ENCODE measurements around the gene SBNO1.
"Not testable (repeated sequence)": the region's sequence is repeated elsewhere in the genome, so short reads cannot be mapped to it uniquely, and the experiment has no call there.

The SBNO1 gene

DNA sequence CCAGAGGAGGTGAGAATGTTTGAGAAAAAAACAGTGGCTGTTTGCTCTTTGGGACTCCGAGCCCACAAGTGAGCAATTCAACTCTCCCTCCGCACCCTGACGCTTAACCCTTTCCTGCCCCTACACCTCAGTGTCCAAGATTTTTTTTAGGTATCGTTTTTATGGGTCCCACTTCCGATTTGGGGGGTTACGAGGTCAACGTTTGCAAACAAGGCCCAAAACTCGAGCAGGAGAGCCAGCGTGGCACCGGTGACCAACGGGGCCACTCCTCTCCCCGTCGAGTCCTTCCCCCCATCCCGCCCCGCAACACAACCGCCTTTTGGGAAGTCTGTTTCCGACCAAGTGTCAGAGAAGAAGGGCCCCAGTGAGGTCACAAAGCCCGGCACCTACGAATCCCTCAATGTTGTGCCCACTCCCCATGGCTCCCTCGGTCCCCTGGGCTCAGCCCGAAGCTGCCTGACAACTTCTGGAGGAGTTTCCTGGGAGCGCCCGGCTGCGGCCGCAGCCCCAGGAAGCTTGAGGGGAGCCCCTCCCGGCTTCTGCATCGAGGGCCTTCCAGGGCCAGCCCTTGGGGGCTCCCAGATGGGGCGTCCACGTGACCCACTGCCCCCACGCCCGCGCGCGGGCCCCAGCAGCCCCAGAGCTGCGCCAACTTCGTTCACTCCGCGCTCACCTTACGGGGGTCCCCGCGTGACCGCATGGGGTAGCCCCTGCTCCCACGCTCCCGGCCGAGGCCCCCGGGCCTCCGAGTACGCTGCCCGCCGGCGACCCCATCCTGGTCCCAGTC, 94.2 kb downstream of the SBNO1 start:
- DNase-seq (ENCODE audit: low read depth): no peak

DNA sequence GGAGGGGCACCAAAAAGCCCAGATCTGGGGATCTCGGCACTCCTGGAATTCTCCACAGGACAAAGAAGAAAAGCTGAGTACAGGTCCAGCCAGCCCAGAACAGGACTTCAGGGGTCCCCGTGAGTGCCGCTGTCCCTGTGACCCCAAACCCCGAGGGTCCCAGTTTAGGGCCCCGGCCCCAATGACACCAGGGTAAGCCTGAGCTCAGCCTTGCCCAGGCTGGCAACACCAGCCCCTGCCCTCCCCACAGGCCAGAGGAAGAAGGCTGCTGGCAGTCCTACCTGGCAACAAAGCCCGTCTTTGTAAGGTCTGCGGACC, 94.8 kb downstream of the SBNO1 start:
- no peak for DNase-seq (ENCODE audit: low read depth)

DNA sequence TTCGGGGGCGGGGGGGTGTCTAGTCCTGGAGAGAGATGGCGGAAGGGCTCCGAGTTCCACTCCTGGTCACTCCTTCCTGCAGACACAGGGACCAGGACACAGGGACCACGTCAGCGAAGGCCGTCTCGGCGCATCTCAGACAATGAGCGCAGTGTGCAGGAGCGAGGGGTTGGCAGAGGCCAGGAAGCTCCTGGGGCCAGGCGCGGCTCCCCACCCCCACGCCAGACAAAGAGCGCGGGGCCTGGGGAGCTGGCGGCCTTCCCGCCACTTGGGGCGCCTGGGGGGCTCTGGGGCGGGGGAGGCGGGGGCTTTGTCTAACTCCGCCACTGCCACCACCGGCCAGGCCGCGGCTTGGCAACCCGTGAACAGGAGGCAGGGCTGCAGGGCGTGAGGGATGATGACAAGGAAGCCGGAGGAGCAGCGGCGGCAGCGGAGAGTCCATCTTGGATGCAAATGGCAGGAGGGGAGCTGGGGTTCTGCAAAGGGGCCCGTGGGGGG, 95.2 kb downstream of the SBNO1 start:
- peak; percentile 52 for DNase-seq (ENCODE audit: low read depth)

DNA sequence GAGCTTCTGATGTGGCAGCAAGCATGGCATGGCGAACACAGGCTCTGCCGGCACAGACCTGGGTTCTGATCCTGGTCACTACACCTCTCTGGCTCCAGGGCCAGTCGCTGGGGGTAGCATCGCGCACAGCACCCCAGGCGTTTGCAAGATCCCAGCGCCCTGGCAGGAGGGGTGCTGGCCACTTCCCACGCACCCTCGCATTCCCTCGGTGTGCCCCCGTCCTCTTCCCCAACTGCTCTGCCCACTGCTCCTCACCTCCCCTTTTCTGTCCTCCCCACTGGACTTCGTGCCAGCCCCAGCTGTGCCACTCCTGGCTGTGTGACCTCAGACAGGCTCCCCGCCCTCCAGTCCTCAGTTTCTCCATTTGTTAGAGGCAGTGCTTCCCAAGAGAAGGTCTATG, 95.8 kb downstream of the SBNO1 start:
- no peak for DNase-seq (ENCODE audit: low read depth)

DNA sequence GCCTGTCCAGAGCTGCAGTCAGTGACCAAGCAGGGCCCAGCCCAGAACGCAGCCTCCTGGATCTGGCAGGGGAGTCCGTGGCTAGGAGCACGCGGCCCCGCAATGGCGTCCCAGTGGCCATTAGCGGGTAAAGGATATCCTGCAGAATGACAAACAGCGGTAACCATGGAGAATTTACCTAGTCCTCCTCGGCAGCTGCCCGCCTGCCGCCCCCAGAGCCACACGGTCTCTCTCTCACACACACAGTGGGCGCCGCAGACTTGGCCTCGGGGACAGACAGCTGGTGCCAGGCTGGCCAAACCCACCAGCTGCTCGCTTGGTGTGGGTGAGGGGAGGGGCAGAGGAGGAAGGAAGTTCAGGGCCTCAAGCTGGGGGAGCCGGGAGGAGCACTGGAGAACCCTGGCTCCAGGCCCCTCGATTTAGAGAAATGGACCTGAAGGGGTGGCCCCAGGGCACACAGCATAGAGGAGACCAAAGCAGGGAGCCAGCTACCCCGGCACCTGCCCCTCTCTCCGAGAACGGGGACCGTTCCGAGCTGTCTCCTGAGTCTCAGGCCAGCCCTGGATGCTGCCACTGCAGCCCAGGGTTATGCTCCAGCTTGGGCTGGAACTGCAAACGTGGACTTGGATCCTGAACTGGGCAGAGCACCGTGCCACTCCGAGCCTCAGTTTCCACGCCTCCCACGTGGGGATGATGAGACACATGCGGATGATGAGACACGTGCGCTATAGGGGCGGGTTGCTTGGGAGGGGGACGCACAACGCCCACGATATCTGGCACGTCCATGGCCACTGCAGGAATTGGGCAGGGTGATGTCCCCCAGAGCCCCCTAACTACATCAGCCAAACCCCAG, 96.4 kb downstream of the SBNO1 start:
- DNase-seq (ENCODE audit: low read depth): no peak

DNA sequence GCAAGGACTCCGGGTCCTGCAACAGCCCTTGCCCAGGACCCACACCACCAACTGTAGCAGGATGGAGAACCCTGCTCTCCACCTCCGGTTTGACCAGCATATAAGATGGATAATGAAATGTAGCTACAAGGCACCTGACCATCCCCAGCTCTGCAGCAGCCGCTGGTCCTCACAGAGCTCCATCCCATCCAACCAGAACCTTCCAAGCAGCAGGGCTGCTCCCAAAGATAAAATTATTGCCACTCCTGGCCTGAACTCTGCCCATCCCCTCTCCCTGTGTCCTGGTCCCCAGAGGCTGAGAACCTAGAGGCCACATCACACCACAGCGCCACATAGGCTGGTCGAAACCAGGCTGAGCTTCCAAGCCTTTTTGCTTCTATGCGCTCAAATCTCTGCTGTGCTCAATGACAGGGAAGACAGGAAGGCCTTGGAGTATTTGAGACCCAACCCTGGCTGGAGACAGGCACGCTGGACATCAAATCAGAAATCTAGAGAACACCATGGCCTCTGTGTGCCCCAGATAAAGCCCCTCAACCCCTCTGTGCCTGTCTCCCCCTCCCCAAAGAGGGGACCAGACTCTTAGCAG, 97.2 kb downstream of the SBNO1 start:
- no peak for DNase-seq (ENCODE audit: low read depth)

DNA sequence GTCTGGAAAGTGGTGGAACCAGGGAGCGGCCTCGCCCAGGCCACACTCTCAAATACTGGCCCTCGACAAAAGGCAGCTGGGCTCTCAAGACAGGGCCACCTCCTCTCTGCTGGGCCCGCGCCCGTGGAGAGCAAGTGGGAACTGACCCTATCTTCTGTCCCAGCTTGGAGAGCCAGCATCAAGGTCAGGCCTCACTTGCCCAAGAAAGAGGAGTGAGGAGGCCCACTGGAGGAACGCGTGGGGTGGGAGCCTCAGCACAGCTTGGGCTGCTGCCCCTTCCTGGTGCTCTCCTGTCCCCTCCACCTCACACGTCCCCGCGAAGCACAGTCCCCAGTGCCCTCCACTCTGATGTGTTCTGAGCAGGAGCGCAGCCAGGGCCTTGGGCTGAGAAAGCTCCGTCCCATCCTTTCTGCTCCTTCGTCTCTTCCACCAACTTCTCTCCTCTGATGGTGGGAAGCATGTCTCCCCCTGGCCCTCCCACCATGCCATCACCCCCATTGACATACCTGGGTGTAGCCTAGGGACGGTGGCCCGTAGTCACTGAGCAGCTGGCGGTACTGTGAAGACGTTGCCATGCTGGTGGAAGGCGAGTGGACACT, 97.9 kb downstream of the SBNO1 start:
- no peak for DNase-seq (ENCODE audit: low read depth)

DNA sequence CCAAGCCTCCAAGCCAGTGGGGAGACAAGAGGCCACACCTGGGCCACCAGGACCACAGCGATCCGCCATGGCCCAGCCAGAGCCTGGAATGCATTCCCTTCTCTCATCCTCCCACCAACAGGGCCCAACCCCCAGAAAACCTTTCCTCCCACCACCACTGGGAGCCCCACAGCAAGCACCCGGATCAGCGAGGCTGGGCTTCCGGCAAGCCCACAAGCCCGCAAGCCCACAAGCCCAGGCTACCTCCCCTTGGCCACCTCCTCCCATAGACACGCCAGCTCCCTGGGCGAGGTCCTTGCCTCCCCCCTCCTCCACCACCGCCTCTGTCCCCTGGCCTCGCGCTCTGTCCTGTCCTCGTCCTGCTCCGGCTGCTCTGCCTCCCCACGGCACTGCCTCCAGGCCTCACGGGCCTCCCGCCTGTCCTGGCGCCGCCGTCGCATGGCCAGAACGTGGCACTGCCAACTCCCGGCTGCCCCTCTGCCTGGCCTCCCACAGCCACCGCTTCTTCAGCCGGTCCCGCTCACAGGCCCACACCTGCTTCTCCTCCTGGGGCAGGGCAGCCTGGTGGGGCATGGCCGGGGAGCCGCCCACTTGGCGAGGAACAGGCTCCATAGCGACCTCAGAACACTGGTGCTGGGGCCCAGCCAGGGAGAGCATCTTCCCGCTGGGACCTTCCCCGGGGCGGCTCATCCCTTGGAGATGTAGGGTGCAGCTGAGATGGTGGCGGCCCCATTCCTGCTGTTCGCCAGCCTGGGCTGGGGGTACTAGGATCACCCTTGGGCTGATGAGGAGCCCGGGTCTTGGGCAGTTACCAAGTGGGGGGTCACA, 98.6 kb downstream of the SBNO1 start:
- no peak for DNase-seq (ENCODE audit: low read depth)

DNA sequence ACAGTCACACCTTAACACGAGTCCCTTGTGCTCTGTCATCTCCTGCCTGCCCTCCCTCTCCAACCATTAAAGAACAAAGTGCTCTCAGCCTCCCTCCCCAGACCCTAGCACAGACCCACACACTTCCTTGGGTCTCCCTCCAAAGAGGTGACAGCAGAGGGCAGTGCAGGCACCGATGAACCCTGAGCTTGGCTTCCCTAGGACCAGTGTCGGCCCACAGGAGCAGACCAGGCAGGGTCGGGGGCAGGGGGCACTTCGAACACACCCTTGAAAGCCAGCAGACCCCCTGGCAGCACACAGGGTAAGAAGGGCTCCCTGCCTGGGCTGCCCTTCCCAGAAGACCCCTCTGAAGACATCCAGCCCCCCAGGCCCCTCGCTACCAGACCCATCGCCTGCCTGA, 100.0 kb downstream of the SBNO1 start:
- no peak for DNase-seq (ENCODE audit: low read depth)

DNA sequence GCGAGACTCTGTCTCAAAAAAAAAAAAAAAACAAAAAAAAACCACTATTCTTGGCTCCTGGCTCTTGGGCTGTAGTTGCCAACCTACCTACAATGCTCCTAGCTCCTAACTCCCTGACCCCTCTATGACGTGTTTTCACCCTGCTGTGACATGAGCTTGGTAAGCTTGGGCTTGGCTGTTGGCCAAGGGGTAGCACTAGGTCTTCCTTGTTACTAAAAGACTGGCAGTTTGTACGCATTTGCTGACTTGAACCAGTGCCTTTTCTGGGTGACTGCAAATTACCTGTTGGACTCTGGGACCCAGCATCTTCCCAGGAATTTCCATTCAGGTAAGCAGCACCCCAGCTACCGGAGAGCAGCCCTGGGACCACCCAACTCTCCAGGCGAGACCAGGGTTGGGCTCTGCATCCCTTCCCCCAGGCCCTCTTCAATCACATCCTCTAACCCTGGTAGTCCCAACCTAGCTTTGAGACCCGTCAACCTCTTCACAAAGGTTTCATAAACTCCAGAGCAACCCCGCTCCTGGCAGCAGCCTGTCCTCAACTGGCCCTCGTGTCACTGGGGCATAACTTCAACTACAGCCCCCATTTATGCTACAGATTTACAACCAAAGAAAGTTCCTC, 101.3 kb downstream of the SBNO1 start:
- DNase-seq (ENCODE audit: low read depth): no peak

DNA sequence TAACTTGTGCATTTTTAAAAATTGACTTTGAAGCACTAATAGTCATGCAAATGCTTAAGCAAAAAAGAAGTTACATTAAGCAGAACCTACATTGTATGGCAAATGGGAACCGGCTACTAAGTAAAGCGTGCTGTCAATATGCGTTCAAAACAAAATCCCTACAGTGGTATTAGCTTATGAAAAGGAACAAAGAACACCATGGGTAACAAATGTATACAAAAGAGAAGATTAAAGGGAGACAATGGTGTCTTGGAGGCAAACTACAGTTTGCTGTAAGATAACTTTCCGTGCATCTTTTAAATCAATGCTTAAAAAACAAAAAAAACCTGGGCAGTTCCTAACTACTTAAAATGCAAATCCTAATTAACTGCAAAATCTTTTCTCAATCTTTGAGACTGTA, 103.5 kb downstream of the SBNO1 start:
- DNase-seq (ENCODE audit: low read depth): no peak

DNA sequence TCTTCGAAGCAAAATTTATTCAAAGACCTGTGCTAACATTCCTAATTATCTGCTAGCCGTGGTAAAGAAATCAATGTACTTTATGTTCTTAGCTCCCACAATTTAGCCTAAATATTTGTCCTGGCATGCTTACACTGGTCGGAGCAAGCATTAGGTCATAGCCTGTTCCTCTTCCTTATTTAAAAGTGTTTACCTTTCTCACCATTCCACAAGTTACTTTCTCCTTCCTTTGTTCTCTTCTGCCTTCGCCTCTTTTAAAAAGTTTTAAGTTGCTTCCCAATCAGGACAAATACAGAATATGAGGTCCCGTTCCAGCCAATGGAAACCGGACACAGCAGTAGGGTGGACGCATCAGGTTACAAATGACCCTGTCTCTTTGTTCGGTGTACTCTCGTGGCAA, 104.6 kb downstream of the SBNO1 start:
- DNase-seq (ENCODE audit: low read depth): no peak

DNA sequence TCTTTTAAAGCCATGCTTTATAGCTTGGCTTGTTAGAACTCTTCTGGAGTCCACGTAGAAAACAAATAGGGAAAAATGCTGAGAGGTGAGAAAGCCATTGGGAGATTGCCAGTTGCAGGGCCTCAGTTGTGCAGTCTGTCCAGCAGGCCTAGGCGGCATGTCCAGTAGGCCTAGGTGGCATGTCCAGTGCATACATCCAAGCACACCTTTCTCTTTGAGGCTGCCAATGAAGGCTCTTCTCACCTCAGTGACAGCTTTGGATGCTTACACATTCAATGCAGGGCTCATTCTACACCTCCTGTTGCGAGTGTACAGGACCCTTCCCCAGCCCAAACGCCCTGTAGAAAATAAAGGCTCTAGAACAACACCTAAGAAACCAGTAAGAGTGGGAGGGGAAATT, 106.1 kb downstream of the SBNO1 start:
- DNase-seq (ENCODE audit: low read depth): no peak

DNA sequence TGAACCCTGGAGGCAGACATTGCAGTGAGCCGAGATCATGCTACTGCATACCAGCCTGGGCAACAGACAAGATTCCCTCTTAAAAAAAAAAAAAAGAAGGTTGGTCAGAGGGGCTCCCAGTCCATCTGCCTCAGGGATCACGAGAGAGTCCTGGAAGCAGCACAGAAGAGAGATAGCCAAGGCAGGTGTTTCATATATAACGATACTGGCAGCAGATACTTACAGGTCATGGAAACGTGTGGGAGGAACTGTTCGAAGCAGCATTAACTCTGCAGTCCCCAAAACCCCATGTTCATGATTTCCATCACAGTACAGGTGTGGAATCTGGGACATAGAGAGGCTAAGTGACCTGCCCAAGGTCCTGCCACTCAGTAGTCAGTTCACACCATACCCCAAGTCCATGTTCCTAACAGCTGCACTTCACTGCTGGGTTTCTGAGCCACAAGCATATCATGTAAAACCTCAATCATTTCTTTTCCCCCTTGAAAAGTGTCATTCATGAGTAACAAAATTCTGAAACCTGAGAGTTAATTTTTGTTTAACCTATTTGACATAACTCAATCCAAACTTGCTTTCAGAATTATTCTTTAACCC, 109.7 kb downstream of the SBNO1 start:
- no peak for DNase-seq (ENCODE audit: low read depth)

DNA sequence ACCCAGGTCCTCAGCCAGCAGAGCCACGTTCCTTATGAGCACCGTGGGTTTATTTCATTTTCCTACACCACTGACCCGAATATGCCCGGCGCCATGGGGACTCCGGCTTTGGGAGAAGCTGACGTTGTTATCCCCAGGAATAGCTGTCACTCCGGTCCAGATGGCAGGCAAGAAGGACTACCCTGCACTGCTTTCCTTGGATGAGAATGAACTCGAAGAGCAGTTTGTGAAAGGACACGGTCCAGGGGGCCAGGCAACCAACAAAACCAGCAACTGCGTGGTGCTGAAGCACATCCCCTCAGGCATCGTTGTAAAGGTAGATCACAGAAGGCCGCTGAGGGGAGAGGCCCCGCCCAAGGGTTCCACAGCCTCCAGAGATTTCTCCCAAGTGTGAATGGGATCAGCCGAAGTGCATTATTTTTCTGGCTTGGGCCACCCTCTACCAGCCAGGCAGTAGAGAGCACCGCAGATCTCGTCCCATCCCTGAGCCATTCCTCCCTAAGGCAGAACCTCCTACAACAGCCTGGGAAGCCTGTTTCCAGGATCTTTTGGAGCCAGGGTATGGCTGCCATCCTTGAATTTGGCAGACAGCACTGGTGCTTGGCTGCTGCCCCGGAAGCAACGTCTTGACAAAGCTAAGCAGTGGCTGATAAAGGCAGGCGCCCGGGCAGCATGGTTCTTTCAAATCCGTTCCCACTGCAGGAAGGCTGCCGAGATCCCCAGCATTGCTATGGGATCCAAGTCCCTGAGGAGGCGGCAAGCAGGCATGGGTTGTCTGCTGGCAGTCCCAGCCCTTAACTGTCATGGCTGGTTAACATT, 110.8 kb downstream of the SBNO1 start:
- no peak for DNase-seq (ENCODE audit: low read depth)

DNA sequence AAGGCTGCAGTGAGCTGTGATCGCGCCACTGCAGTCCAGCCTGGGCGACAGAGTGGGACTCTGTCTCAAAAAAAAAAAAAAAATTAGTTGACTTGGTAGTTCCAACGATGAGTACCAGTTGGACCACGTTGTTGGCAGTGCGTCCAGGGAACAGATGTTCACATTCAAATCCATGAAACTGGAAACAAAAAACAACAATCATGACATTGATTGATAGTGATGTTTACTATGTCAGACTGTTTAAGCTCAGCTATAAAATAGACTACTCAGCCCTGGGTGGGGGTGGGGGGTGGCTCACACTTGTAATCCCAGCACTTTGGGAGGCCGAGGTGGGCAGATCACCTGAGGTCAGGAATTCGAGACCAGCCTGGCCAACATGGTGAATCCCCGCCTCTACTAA, 112.3 kb downstream of the SBNO1 start:
- not testable (repeated sequence) for DNase-seq (ENCODE audit: low read depth)

DNA sequence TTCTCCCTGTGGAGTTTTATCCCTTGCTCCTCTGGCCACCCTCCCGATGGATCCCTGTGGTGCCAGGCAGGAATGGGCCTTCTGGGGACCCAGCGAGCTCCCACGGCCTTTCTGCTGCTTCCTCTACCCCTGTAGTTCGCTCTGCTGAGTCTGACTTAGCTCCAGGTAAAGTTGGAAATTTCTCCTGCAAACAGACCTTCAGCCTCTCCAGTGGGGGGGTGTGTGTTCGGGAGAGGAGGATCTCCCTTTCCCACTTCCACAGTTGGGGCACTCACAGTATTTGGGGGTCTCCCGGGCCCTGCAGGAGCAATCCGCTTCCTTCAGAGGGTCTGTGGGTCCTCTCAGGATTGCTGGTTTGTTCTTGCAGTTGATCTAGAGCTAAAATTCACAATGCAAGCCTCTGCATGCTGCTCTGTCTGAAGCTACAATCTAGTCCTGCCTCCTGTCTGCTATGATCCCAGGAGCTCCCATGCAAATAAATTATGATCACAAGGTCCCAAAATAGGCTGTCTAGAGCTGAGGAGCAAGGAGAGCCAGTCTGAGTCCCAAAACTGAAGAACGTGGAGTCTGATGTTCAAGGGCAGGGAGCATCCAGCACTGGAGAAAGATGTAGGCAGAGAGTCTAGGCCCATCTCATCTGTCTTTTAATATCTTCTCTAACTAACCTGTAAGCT, 113.1 kb downstream of the SBNO1 start:
- DNase-seq (ENCODE audit: low read depth): no peak

DNA sequence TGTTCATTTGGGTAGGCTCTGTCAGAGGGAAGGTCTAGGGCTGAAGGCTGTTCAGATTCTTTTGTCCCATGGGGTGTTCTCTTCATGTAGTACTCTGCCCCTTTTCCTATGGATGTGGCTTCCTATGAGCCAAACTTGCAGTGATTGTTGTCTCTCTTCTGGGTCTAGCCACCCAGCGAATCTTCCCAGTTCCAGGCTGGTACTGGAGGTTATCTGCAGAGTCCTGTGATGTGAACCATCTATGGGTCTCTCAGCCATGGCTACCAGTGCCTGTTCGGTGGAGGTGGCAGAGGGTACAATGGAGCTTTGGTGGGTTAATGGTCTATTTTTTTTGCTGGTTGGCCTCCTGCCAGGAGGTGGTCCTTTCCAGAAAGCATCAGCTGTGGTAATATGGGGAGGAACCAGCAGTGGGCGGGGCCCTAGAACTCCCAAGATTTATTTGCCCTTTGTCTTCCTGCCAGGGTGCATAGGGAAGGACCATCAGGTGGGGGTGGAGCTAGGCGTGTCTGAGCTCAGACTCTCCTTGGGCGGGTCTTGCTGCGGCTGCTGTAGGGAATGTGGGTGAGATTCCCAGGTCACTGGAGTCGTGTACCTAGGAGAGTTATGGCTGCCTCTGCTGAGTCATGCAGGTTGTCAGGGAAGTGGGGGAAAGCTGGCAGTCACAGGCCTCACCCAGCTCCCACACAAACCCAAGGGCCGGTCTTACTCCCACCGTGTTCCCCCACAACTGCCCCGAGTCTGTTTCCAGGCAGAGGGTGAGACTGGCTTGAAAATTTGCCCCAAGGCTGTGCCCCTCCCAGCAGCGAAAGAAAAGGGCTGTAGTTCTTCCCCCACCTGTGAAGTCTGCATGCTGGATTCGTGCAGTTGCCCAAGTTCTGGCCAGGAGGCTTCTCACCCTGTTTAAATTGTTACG, 113.9 kb downstream of the SBNO1 start:
- no peak for DNase-seq (ENCODE audit: low read depth)
